OCI-LY1 (cell line): ENCODE measurements around the gene OTOG.

Experiments used
- H2AFZ ChIP-seq: fragments of 200-600 bp; sonication (generic), shearing (Covaris generic); 2 replicates; pipeline ENCODE4 v1.6.0; 2014; ENCODE audit warnings: antibody characterized with exemption, mild to moderate bottlenecking, low read length
- H3F3A ChIP-seq: fragments of 200-600 bp; sonication (generic), shearing (Covaris generic); 2 replicates; pipeline ENCODE4 v1.6.0; 2014; ENCODE audit warnings: mild to moderate bottlenecking, antibody characterized with exemption, low read length, moderate library complexity; ENCODE audit not compliant: insufficient read depth
- H3K27ac ChIP-seq: fragments of 200-600 bp; sonication (generic); 2 replicates; pipeline ENCODE4 v1.5.1; 2014; ENCODE audit warnings: low read length, mixed run types, mild to moderate bottlenecking, low read depth; ENCODE audit not compliant: poor library complexity, severe bottlenecking
- H3K27me3 ChIP-seq: fragments of 200-600 bp; sonication (generic); 2 replicates; pipeline ENCODE4 v1.6.0; 2014; ENCODE audit warnings: antibody characterized with exemption, mild to moderate bottlenecking, low read length, moderate library complexity; ENCODE audit not compliant: insufficient read depth
- H3K36me3 ChIP-seq: fragments of 200-600 bp; sonication (generic); 2 replicates; pipeline ENCODE4 v1.6.1; 2014; ENCODE audit warnings: mild to moderate bottlenecking, antibody characterized with exemption, low read length, moderate library complexity, mixed read lengths; ENCODE audit not compliant: insufficient read depth
- H3K4me1 ChIP-seq: fragments of 200-600 bp; sonication (generic); 2 replicates; pipeline ENCODE4 v1.5.1; 2014; ENCODE audit warnings: mild to moderate bottlenecking, low read length, moderate library complexity; ENCODE audit not compliant: insufficient read depth, severe bottlenecking
- H3K4me2 ChIP-seq: fragments of 200-600 bp; sonication (generic), shearing (Covaris generic); 2 replicates; pipeline ENCODE4 v1.6.1; 2014; ENCODE audit warnings: low read length
- H3K4me3 ChIP-seq: fragments of 200-600 bp; sonication (generic); 2 replicates; pipeline ENCODE4 v1.5.1; 2014; ENCODE audit warnings: low read length, low read depth, mild to moderate bottlenecking, mixed read lengths; ENCODE audit not compliant: poor library complexity, severe bottlenecking
- H3K79me2 ChIP-seq: fragments of 200-600 bp; shearing (Covaris generic); 2 replicates; pipeline ENCODE4 v1.6.1; 2016; ENCODE audit warnings: mixed run types, low read length, mixed read lengths; ENCODE audit not compliant: insufficient read depth
- H3K9ac ChIP-seq: fragments of 200-600 bp; sonication (generic), shearing (Covaris generic); 2 replicates; pipeline ENCODE4 v1.6.1; 2014; ENCODE audit warnings: mild to moderate bottlenecking, low read length, mixed read lengths
- H3K9me2 ChIP-seq: fragments of 200-600 bp; sonication (generic), shearing (Covaris generic); 2 replicates; pipeline ENCODE4 v1.6.1; 2014; ENCODE audit warnings: low read depth, mild to moderate bottlenecking, low read length, mixed read lengths
- H3K9me3 ChIP-seq: fragments of 200-600 bp; shearing (Covaris generic); 2 replicates; pipeline ENCODE4 v1.6.1; 2014; ENCODE audit warnings: low read length, mixed read lengths
- H4K20me1 ChIP-seq: fragments of 200-600 bp; sonication (generic), shearing (Covaris generic); 2 replicates; pipeline ENCODE4 v1.6.0; 2016; ENCODE audit warnings: mild to moderate bottlenecking, low read length; ENCODE audit not compliant: insufficient read depth
- EZH2 ChIP-seq: fragments of 200-600 bp; sonication (generic), shearing (Covaris generic); IDR thresholded peaks from 2 replicates; pipeline ENCODE4 v1.8.0; 2017; ENCODE audit warnings: borderline replicate concordance, mixed run types, mild to moderate bottlenecking, antibody characterized with exemption, low read length, moderate library complexity, mixed read lengths
- TF ChIP-seq, protein P1 (sequence below): fragments of 200-600 bp; sonication (generic), shearing (Covaris generic); IDR thresholded peaks from 2 replicates; pipeline ENCODE4 v1.5.1; 2017; ENCODE audit warnings: mild to moderate bottlenecking, antibody characterized with exemption, low read length, moderate library complexity, mixed read lengths

The OTOG gene

GRCh38 chr11:17541330-17541885 lies 5.7 kb upstream of the OTOG start:
- no peak overlapping the region for H3K27ac ChIP-seq

DNA sequence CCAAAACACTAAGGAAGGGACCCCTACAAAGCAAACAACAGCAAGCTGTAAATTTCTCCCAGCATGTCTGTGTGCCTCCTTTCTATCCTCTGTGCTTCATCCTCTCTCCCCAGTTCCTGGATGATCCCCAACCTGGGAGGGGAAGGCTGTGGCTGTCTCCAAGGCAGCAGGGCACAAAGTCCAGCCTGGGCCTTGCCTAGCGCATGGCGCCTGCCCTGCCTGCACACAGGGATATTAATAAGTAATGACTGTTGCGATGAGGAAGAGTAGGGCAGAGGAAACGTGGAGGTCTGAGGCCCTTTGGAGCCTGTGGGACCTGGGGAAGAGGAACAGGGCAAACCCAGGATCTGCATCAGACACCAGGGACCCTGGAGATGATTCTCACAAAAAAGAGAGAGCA lies 4.8 kb upstream of the OTOG start:
- Histone ChIP-seq H3K36me3 (no peaks in the 10 kb centered on the region), H3K27me3 (no peaks in the 10 kb centered on the region), H3K27ac (no peak overlapping the region), H3K4me2 (no peak overlapping the region), H3K9me2 (no peaks in the 10 kb centered on the region), H2AFZ (no peak overlapping the region), H3F3A (no peaks in the 10 kb centered on the region), H3K79me2 (no peaks in the 10 kb centered on the region), H3K9me3 (no peaks in the 10 kb centered on the region), H3K9ac (no peak overlapping the region), H3K4me1 (no peaks in the 10 kb centered on the region), H4K20me1 (no peaks in the 10 kb centered on the region), H3K4me3 (no peak overlapping the region)
- no peak for TF ChIP-seq EZH2
- TF ChIP-seq, protein P1, sequence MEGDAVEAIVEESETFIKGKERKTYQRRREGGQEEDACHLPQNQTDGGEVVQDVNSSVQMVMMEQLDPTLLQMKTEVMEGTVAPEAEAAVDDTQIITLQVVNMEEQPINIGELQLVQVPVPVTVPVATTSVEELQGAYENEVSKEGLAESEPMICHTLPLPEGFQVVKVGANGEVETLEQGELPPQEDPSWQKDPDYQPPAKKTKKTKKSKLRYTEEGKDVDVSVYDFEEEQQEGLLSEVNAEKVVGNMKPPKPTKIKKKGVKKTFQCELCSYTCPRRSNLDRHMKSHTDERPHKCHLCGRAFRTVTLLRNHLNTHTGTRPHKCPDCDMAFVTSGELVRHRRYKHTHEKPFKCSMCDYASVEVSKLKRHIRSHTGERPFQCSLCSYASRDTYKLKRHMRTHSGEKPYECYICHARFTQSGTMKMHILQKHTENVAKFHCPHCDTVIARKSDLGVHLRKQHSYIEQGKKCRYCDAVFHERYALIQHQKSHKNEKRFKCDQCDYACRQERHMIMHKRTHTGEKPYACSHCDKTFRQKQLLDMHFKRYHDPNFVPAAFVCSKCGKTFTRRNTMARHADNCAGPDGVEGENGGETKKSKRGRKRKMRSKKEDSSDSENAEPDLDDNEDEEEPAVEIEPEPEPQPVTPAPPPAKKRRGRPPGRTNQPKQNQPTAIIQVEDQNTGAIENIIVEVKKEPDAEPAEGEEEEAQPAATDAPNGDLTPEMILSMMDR, result no peak

More at GRCh38 chr11:17541330-17541885, 5.7 kb upstream of the OTOG start:
- Histone ChIP-seq H3K9ac (no peak overlapping the region), H3K27me3 (no peaks in the 10 kb centered on the region), H3K4me3 (no peak overlapping the region), H3F3A (no peaks in the 10 kb centered on the region), H3K79me2 (no peaks in the 10 kb centered on the region), H3K4me1 (no peaks in the 10 kb centered on the region), H3K36me3 (no peaks in the 10 kb centered on the region), H3K9me3 (no peaks in the 10 kb centered on the region), H2AFZ (no peak overlapping the region), H3K4me2 (no peak overlapping the region), H4K20me1 (no peaks in the 10 kb centered on the region), H3K9me2 (no peaks in the 10 kb centered on the region)
- no peak for TF ChIP-seq EZH2
- TF ChIP-seq, protein P1, result no peak

DNA sequence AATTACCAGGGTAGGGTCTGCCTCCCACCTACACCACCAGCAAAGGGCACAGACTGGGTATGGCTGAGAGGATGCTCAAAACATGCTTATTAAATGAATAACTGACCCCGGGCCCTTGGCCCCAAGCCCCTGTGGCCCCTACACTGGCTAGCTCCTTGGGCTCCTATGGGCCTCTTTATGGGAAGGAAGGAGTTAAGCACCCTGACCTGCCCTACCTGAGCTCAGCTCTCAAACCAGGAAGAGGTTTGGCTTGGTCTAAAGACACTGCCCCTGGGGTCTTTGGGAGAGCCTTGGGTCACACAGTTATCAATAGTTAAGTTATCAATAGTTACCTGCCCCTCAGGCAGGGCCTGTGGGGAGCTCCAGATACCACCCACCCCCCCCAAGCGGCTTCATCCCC lies 4.0 kb upstream of the OTOG start:
- no peak overlapping the region for H3K9ac ChIP-seq
- no peaks in the 10 kb centered on the region for H4K20me1 ChIP-seq
- H3K27me3 ChIP-seq, result no peaks in the 10 kb centered on the region
- no peak overlapping the region for H2AFZ ChIP-seq
- no peaks in the 10 kb centered on the region for H3K4me1 ChIP-seq
- H3K27ac ChIP-seq, result no peak overlapping the region
- H3K79me2 ChIP-seq, result no peaks in the 10 kb centered on the region
- H3K9me3 ChIP-seq, result no peaks in the 10 kb centered on the region
- no peaks in the 10 kb centered on the region for H3K9me2 ChIP-seq
- H3K4me3 ChIP-seq, result no peak overlapping the region
- TF ChIP-seq EZH2, result no peak
- TF ChIP-seq, protein P1, result no peak
- H3F3A ChIP-seq, result no peaks in the 10 kb centered on the region
- no peaks in the 10 kb centered on the region for H3K36me3 ChIP-seq
- no peak overlapping the region for H3K4me2 ChIP-seq
